ENCODE data around the gene BIVM. TPM values are rescaled to one million over a fixed set of nuclear protein-coding genes. Genes with fewer than 3 reads are reported as not detected.

Gene BIVM
- polyA plus RNA-seq, 1 of the 3 experiments (the other 2 are of a cell fraction), result 8.8 TPM

- no peak for TF ChIP-seq USF1 (IDR thresholded peaks at IDR 0.05; ENCODE audit: borderline replicate concordance, low read depth)
- no peak for TF ChIP-seq RCOR1 (IDR thresholded peaks at IDR 0.05; ENCODE audit: low read length)
- TF ChIP-seq SMC3 (IDR thresholded peaks at IDR 0.05; ENCODE audit: low read depth, low read length), result no peak
- TF ChIP-seq FOXM1 (IDR thresholded peaks at IDR 0.05; ENCODE audit: low read depth), result no peak
Measured at GRCh38 chr13:102758842-102759241, 40.1 kb upstream of the BIVM start (continued).

GRCh38 chr13:102761071-102761470 is 37.8 kb upstream of the BIVM start:
- Histone ChIP-seq H3K4me2 (no peak overlapping the region), H3K9me3 (no peaks in the 10 kb centered on the region), H3K27me3 (ENCODE audit: insufficient read depth) (no peaks in the 10 kb centered on the region), H2AFZ (ENCODE audit: low read depth) (no peak overlapping the region), H3F3A (replicated peaks; ENCODE audit: insufficient read depth) (no peaks in the 10 kb centered on the region), H3K36me3 (replicated peaks in 1 of 2; ENCODE audit: control insufficient read depth in 1 of 2, insufficient read depth in 2 of 2, low read length in 1 of 2) (peaks cover 0 to 3% of the 10 kb centered on the region in 2 experiments), H3K9me2 (no peaks in the 10 kb centered on the region), H3K4me3 (ENCODE audit: low read depth in 2 of 2, low read length in 1 of 2) (no peak overlapping the region), H3K27ac (ENCODE audit: low read depth in 2 of 2, low read length in 1 of 2) (no peak overlapping the region), H3K4me1 (ENCODE audit: control insufficient read depth in 1 of 2, insufficient read depth in 2 of 2, low read depth in 1 of 2, low read length in 1 of 2) (peaks cover 0 to 5% of the 10 kb centered on the region in 2 experiments; a peak in 2 of 4 replicates), H4K20me1 (ENCODE audit: insufficient read depth) (no peaks in the 10 kb centered on the region), H3K9ac (no peak overlapping the region), H3K79me2 (ENCODE audit: insufficient read depth) (no peaks in the 10 kb centered on the region)
- DNase-seq, result no peak
- CTCF ChIA-PET, result interaction anchor here (0.6 kb wide), 1 partner anchor 1573 kb away, joined by 4 read pairs; no protein-coding TSS in a partner anchor
- TF ChIP-seq REST (IDR thresholded peaks at IDR 0.05; ENCODE audit: low read depth, low read length), result no peak
- no peak for TF ChIP-seq YY1 (IDR thresholded peaks at IDR 0.05; ENCODE audit: low read depth)
- TF ChIP-seq FOXM1 (IDR thresholded peaks at IDR 0.05; ENCODE audit: low read depth), result no peak
- TF ChIP-seq TEAD4 (IDR thresholded peaks at IDR 0.05; ENCODE audit: borderline replicate concordance, insufficient read depth), result no peak
- TF ChIP-seq NFIC (IDR thresholded peaks at IDR 0.05; ENCODE audit: borderline replicate concordance), result no peak
- 95% methylated on average over 1 of the region's 1 CpG for WGBS (ENCODE audit: low lambda C conversion rate)
- POLR2A ChIA-PET, result no interaction called here

GRCh38 chr13:102763741-102764140 is 35.2 kb upstream of the BIVM start:
- no peaks in the 10 kb centered on the region for H3K79me2 ChIP-seq (ENCODE audit: insufficient read depth)
- no peaks in the 10 kb centered on the region for H3K27me3 ChIP-seq (ENCODE audit: insufficient read depth)
- no peak for DNase-seq
- no peak overlapping the region for H3K4me3 ChIP-seq (ENCODE audit: low read depth in 2 of 2, low read length in 1 of 2)
- ChIA-PET POLR2A (no interaction called here), CTCF (interaction anchor here (0.9 kb wide), 1 partner anchor 14 kb away, joined by 3 read pairs; no protein-coding TSS in a partner anchor)
- no peaks in the 10 kb centered on the region for H4K20me1 ChIP-seq (ENCODE audit: insufficient read depth)
- 100% methylated on average over 1 of the region's 1 CpG for WGBS (ENCODE audit: low lambda C conversion rate)
- peaks cover 11% of the 10 kb centered on the region in 2 experiments for H3K36me3 ChIP-seq (replicated peaks in 1 of 2; ENCODE audit: control insufficient read depth in 1 of 2, insufficient read depth in 2 of 2, low read length in 1 of 2)
- H3K4me2 ChIP-seq, result no peak overlapping the region
- no peak overlapping the region for H3K27ac ChIP-seq (ENCODE audit: low read depth in 2 of 2, low read length in 1 of 2)
- H3K9me2 ChIP-seq, result no peaks in the 10 kb centered on the region
- H3F3A ChIP-seq (replicated peaks; ENCODE audit: insufficient read depth), result no peaks in the 10 kb centered on the region
- peaks cover 0 to 5% of the 10 kb centered on the region in 2 experiments; a peak in 2 of 4 replicates for H3K4me1 ChIP-seq (ENCODE audit: control insufficient read depth in 1 of 2, insufficient read depth in 2 of 2, low read depth in 1 of 2, low read length in 1 of 2)
- no peaks in the 10 kb centered on the region for H3K9me3 ChIP-seq
- no peak overlapping the region for H2AFZ ChIP-seq (ENCODE audit: low read depth)
- H3K9ac ChIP-seq, result no peak overlapping the region
- TF ChIP-seq PBX3 (IDR thresholded peaks at IDR 0.05) (no peak), ZBTB33 (IDR thresholded peaks at IDR 0.05; ENCODE audit: borderline replicate concordance, low read depth) (no peak), RXRA (IDR thresholded peaks at IDR 0.05; ENCODE audit: borderline replicate concordance, low read depth) (no peak), GATA2 (CRISPR knock-in tag; IDR thresholded peaks at IDR 0.05) (no peak), GABPA (IDR thresholded peaks at IDR 0.05; ENCODE audit: low read depth) (no peak), EP300 (IDR thresholded peaks at IDR 0.05; ENCODE audit: borderline replicate concordance in 1 of 2, low read depth in 1 of 2, low read length in 1 of 2) (no peak), CTCF (IDR thresholded peaks at IDR 0.05) (no peak), TEAD4 (IDR thresholded peaks at IDR 0.05; ENCODE audit: borderline replicate concordance, insufficient read depth) (no peak), RAD21 (IDR thresholded peaks at IDR 0.05; ENCODE audit: low read length) (no peak)

Data from SK-N-SH (cell line).